Measurements from ENCODE around the gene RECQL5.

The RECQL5 gene

DNA sequence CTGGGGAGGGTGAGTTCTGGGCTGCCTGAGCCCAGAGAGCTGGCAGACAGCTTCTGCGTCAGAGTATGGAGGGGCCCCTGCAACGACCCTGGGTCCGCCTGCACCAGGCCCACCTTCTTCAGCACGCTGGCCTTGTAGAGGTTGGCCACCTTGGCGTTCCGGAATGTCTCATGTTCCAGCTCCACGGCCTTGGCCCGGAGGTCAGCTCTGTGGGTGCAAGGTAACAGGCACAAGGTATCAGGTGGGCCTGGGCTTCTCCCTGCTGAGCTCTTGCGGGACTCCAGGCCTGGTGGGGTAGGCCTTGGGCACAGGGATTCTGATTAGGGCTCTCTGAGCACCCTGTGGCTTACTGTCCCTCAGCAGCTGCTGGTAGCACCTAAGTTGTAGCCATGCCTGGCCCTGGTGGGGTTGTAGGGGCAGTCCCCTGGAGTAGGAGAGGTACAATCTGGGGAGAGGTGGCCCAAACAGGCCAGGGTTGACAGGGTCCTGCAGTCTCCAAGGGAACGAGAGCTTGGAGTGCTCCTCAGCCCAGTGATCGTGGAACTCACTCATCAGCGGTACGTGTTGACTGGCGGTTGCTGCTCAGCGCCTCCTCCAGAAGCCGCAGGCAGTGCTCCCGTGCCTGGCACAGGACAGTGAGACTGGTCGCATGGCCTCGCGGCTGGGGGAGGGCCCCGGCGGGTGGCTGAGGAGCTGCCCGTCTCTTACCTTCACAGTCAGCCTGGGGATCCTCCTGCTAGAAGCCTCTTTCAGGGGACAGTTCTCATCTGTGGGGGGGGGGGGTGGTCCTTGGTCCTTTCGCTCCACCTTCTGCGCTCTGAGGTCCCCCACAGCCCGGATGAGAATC lies 36.7 kb downstream of the RECQL5 start:
- Histone ChIP-seq H3K4me3 (ENCODE audit: low read length in 2 of 2) (no peak overlapping the region), H3K27me3 (ENCODE audit: control insufficient read depth in 2 of 2, insufficient read depth in 2 of 2, low read length in 2 of 2) (no peaks in the 10 kb centered on the region), H3K27ac (ENCODE audit: low read depth in 2 of 2, low read length in 2 of 2) (no peak overlapping the region), H3K9ac (ENCODE audit: low read depth in 1 of 2, low read length in 2 of 2) (no peak overlapping the region), H3K4me1 (ENCODE audit: control insufficient read depth in 2 of 2, insufficient read depth in 2 of 2, low read length in 2 of 2) (peaks cover 24 to 31% of the 10 kb centered on the region in 2 donors), H3K36me3 (ENCODE audit: control insufficient read depth in 2 of 2, insufficient read depth in 2 of 2, low read length in 2 of 2) (peaks cover 18 to 25% of the 10 kb centered on the region in 2 donors), H3K9me3 (ENCODE audit: control insufficient read depth in 2 of 2, low read length in 2 of 2) (no peaks in the 10 kb centered on the region)

DNA sequence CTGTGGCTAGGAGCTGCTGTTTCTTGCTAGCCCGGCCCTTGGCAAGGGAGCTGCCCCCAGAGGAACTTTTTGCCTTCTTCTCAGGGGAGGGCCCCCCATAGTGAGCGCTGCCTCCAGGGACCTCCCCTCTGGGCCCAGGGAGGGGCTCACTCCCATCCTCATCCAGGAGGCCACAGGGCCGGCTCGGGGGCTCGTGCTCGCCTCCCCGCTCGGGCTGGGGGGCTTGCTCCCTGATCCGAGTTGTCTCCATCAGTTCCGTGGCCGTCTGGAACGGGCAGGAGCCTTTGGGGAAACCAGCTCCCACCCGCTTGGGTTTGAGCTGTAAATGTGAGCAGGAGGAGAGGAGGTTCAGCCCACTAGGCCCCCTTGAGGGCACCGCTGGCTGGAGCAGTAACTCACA lies 37.8 kb downstream of the RECQL5 start:
- H3K4me3 ChIP-seq (ENCODE audit: low read length in 2 of 2) = no peak overlapping the region
- no peak overlapping the region for H3K9ac ChIP-seq (ENCODE audit: low read depth in 1 of 2, low read length in 2 of 2)
- no peak overlapping the region for H3K27ac ChIP-seq (ENCODE audit: low read depth in 2 of 2, low read length in 2 of 2)
- no peaks in the 10 kb centered on the region for H3K27me3 ChIP-seq (ENCODE audit: control insufficient read depth in 2 of 2, insufficient read depth in 2 of 2, low read length in 2 of 2)
- H3K9me3 ChIP-seq (ENCODE audit: control insufficient read depth in 2 of 2, low read length in 2 of 2) = no peaks in the 10 kb centered on the region
- peaks cover 28 to 32% of the 10 kb centered on the region in 2 donors for H3K36me3 ChIP-seq (ENCODE audit: control insufficient read depth in 2 of 2, insufficient read depth in 2 of 2, low read length in 2 of 2)
- H3K4me1 ChIP-seq (ENCODE audit: control insufficient read depth in 2 of 2, insufficient read depth in 2 of 2, low read length in 2 of 2) = peaks cover 17 to 19% of the 10 kb centered on the region in 2 donors

DNA sequence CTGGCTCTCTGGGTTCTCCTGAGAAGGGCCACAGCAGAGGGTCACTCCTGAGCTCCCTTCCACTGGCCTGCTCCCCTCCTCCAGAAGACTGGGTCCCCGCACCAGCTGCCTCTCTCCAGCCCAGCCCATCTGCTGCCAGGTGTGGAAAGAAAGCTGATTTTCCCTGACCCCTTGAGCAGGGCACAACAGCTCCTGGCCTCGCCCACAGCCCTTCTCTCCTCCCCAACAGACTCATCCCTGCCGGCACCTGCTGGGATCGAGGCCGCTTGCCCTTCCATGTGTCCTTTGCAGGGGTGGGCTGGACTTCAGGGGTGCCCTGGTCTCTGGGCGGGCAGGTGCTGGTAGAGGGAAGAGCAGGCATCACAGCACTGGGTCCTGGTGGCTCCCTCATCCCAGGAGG lies 38.5 kb downstream of the RECQL5 start:
- Histone ChIP-seq H3K9ac (ENCODE audit: low read depth in 1 of 2, low read length in 2 of 2) (no peak overlapping the region), H3K27me3 (ENCODE audit: control insufficient read depth in 2 of 2, insufficient read depth in 2 of 2, low read length in 2 of 2) (no peaks in the 10 kb centered on the region), H3K4me1 (ENCODE audit: control insufficient read depth in 2 of 2, insufficient read depth in 2 of 2, low read length in 2 of 2) (peaks cover 10 to 12% of the 10 kb centered on the region in 2 donors), H3K27ac (ENCODE audit: low read depth in 2 of 2, low read length in 2 of 2) (no peak overlapping the region), H3K36me3 (ENCODE audit: control insufficient read depth in 2 of 2, insufficient read depth in 2 of 2, low read length in 2 of 2) (peaks cover 28 to 32% of the 10 kb centered on the region in 2 donors), H3K9me3 (ENCODE audit: control insufficient read depth in 2 of 2, low read length in 2 of 2) (no peaks in the 10 kb centered on the region), H3K4me3 (ENCODE audit: low read length in 2 of 2) (no peak overlapping the region)

DNA sequence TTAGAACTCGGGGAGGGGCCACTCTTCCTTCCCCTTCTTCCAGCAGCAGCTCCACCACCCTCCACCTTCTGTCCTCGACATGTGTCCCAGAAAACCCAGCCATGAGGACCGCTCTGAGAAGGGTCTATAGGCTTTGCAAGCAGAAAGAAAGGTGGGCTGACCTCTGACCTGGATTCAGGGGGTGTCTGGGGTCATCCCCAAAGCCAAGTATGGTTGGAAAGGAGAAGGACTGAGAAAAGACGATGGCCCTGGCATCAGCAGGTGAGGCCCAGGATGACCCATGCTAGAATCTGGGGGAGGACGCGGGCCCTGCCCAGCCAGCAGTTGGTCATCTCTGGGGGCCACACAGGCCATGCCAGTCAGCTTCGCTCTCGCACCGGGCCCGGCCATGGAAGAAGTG lies 39.9 kb downstream of the RECQL5 start:
- Histone ChIP-seq H3K27me3 (ENCODE audit: control insufficient read depth in 2 of 2, insufficient read depth in 2 of 2, low read length in 2 of 2) (no peaks in the 10 kb centered on the region), H3K9ac (ENCODE audit: low read depth in 1 of 2, low read length in 2 of 2) (no peak overlapping the region), H3K36me3 (ENCODE audit: control insufficient read depth in 2 of 2, insufficient read depth in 2 of 2, low read length in 2 of 2) (peaks cover 32 to 35% of the 10 kb centered on the region in 2 donors)

DNA sequence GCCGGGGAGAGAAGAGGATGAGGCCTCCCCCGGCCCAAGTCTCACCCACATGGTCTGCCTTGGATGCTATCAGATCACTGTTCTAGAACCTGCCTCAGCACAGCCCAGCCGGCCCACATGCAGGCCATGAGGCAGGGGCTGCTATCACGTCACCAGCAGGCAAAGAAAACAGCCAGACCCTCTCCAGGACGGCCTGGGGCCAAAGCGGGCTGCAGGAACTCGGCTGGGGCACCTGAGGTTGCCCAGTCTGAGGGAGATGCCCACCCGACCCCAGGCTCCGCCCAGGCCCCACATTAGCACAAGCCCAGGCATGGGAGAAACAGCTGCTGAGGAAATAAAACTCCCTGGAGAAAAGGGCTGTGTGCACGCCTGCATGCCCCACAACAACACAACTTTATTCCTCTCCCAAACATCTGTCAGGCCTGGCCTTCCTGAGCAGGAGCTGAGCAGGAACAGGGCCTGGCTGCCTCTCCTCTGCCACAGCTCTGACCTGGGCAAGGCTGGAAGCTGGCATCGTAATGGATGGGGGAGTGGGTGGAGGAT lies 40.4 kb downstream of the RECQL5 start:
- peaks cover 31 to 40% of the 10 kb centered on the region in 2 donors for H3K36me3 ChIP-seq (ENCODE audit: control insufficient read depth in 2 of 2, insufficient read depth in 2 of 2, low read length in 2 of 2)
- H3K27me3 ChIP-seq (ENCODE audit: control insufficient read depth in 2 of 2, insufficient read depth in 2 of 2, low read length in 2 of 2) = no peaks in the 10 kb centered on the region
- no peaks in the 10 kb centered on the region for H3K4me1 ChIP-seq (ENCODE audit: control insufficient read depth in 2 of 2, insufficient read depth in 2 of 2, low read length in 2 of 2)
- no peak overlapping the region for H3K27ac ChIP-seq (ENCODE audit: low read depth in 2 of 2, low read length in 2 of 2)
- H3K9ac ChIP-seq (ENCODE audit: low read depth in 1 of 2, low read length in 2 of 2) = no peak overlapping the region
- H3K9me3 ChIP-seq (ENCODE audit: control insufficient read depth in 2 of 2, low read length in 2 of 2) = no peaks in the 10 kb centered on the region
- H3K4me3 ChIP-seq (ENCODE audit: low read length in 2 of 2) = no peak overlapping the region

More for the DNA sequence above, 39.9 kb downstream of the RECQL5 start:
- Histone ChIP-seq H3K27ac (ENCODE audit: low read depth in 2 of 2, low read length in 2 of 2) (no peak overlapping the region), H3K9me3 (ENCODE audit: control insufficient read depth in 2 of 2, low read length in 2 of 2) (no peaks in the 10 kb centered on the region), H3K4me3 (ENCODE audit: low read length in 2 of 2) (no peak overlapping the region), H3K4me1 (ENCODE audit: control insufficient read depth in 2 of 2, insufficient read depth in 2 of 2, low read length in 2 of 2) (peaks cover 0 to 3% of the 10 kb centered on the region in 2 donors)

DNA sequence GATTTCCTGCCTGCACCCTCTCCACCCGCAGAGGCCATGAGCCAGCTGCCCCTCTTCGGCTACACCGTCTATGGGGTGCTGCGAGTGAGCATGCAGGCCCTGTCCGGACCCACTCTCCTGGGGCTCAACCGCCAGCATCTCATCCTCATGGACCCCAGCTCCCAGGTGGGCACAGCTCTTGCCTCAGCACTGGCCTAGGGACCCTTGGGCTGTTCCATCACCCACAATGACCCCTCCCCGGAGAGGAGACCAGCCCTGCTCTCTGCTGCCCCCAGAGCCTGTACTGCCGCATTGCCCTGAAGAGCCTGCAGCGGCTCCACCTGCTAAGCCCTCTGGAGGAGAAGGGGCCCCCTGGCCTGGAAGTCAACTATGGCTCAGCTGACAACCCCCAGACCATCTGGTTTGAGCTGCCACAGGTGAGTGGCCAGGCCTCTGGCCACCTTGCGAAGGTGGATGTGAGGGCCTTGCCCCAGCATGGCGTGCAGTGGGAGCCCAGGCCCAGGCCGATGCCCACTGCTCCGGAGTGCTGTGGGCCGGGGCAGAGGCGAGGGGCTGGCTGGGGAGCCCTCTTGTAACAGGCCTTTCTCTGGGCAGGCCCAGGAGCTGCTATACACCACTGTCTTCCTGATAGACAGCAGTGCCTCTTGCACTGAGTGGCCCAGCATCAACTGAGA lies 41.0 kb downstream of the RECQL5 start:
- Histone ChIP-seq H3K4me3 (ENCODE audit: low read length in 2 of 2) (no peak overlapping the region), H3K9me3 (ENCODE audit: control insufficient read depth in 2 of 2, low read length in 2 of 2) (no peaks in the 10 kb centered on the region), H3K27ac (ENCODE audit: low read depth in 2 of 2, low read length in 2 of 2) (no peak overlapping the region), H3K27me3 (ENCODE audit: control insufficient read depth in 2 of 2, insufficient read depth in 2 of 2, low read length in 2 of 2) (no peaks in the 10 kb centered on the region), H3K4me1 (ENCODE audit: control insufficient read depth in 2 of 2, insufficient read depth in 2 of 2, low read length in 2 of 2) (no peaks in the 10 kb centered on the region), H3K9ac (ENCODE audit: low read depth in 1 of 2, low read length in 2 of 2) (no peak overlapping the region), H3K36me3 (ENCODE audit: control insufficient read depth in 2 of 2, insufficient read depth in 2 of 2, low read length in 2 of 2) (peaks cover 36 to 45% of the 10 kb centered on the region in 2 donors)

DNA sequence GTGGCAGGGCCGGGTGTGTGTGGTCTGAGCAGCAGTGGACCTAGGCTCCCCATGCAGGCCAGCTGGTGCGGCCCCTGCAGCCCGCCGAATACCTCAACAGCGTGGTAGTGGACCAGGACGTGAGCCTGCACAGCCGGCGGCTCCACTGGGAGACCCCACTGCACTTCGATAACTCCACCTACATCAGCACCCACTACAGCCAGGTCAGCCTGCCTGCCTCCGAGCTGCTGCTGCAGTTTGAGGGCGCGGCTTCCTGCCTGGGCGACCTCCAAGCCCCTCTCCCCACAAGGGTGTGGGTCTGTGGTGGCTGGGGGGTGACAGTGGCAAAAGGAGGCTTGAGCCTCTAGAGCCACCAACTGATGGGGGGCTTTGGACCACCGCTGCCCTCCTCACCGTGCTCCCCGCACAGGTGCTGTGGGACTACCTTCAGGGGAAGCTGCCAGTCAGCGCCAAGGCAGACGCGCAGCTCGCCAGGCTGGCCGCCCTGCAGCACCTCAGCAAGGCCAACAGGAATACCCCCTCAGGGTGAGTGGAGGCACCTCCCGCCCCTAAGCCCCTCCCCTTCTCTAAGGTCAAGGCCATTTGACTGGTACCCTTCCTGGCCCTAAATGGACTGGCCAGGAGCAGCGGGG lies 42.1 kb downstream of the RECQL5 start:
- Histone ChIP-seq H3K4me1 (ENCODE audit: control insufficient read depth in 2 of 2, insufficient read depth in 2 of 2, low read length in 2 of 2) (no peaks in the 10 kb centered on the region), H3K9me3 (ENCODE audit: control insufficient read depth in 2 of 2, low read length in 2 of 2) (no peaks in the 10 kb centered on the region), H3K9ac (ENCODE audit: low read depth in 1 of 2, low read length in 2 of 2) (no peak overlapping the region), H3K27me3 (ENCODE audit: control insufficient read depth in 2 of 2, insufficient read depth in 2 of 2, low read length in 2 of 2) (no peaks in the 10 kb centered on the region), H3K36me3 (ENCODE audit: control insufficient read depth in 2 of 2, insufficient read depth in 2 of 2, low read length in 2 of 2) (peaks cover 40 to 49% of the 10 kb centered on the region in 2 donors), H3K4me3 (ENCODE audit: low read length in 2 of 2) (no peak overlapping the region), H3K27ac (ENCODE audit: low read depth in 2 of 2, low read length in 2 of 2) (no peak overlapping the region)

DNA sequence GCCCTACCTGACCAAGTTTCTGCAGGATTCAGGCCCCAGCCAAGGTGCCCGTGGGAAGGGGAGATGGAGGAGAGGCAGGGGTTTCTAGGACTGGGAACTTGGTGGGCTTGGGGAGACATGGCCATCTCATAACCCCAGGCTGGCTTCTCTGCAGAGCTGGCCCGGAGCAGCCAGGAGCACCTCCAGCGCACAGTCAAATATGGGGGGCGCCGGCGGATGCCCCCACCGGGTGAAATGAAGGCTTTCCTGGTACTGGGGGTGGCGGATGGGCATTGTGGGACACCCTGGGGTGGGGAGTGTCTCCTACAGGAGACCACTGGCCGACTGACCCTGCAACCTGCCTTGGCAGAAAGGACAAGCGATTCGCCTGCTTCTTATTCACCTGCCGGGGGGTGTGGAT lies 42.9 kb downstream of the RECQL5 start:
- peaks cover 45 to 56% of the 10 kb centered on the region in 2 donors for H3K36me3 ChIP-seq (ENCODE audit: control insufficient read depth in 2 of 2, insufficient read depth in 2 of 2, low read length in 2 of 2)
- H3K9ac ChIP-seq (ENCODE audit: low read depth in 1 of 2, low read length in 2 of 2) = no peak overlapping the region

DNA sequence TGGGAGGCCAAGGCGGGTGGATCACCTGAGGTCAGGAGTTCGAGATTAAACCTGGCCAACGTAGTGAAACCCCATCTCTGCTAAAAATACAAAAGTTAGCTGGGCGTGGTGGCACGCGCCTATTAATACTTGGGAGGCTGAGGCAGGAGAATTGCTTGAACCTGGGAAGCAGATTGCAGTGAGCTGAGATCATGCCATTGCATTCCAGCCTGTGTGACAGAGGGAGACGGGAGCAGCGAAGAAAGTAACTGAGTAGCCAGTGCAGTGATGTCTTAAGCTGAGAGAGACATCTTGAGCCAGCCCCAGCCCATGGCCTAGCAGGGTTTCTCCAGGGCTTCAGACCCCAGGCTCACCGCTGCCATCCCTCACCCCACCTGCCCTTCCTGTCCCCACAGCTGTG lies 43.6 kb downstream of the RECQL5 start:
- H3K9me3 ChIP-seq (ENCODE audit: control insufficient read depth in 2 of 2, low read length in 2 of 2) = no peaks in the 10 kb centered on the region
- H3K4me3 ChIP-seq (ENCODE audit: low read length in 2 of 2) = no peak overlapping the region
- H3K36me3 ChIP-seq (ENCODE audit: control insufficient read depth in 2 of 2, insufficient read depth in 2 of 2, low read length in 2 of 2) = peaks cover 48 to 62% of the 10 kb centered on the region in 2 donors
- no peaks in the 10 kb centered on the region for H3K27me3 ChIP-seq (ENCODE audit: control insufficient read depth in 2 of 2, insufficient read depth in 2 of 2, low read length in 2 of 2)
- no peak overlapping the region for H3K9ac ChIP-seq (ENCODE audit: low read depth in 1 of 2, low read length in 2 of 2)
- no peak overlapping the region for H3K27ac ChIP-seq (ENCODE audit: low read depth in 2 of 2, low read length in 2 of 2)
- H3K4me1 ChIP-seq (ENCODE audit: control insufficient read depth in 2 of 2, insufficient read depth in 2 of 2, low read length in 2 of 2) = peaks cover 0 to 3% of the 10 kb centered on the region in 2 donors

More for the DNA sequence above, 42.9 kb downstream of the RECQL5 start:
- Histone ChIP-seq H3K27me3 (ENCODE audit: control insufficient read depth in 2 of 2, insufficient read depth in 2 of 2, low read length in 2 of 2) (no peaks in the 10 kb centered on the region), H3K4me1 (ENCODE audit: control insufficient read depth in 2 of 2, insufficient read depth in 2 of 2, low read length in 2 of 2) (no peaks in the 10 kb centered on the region), H3K27ac (ENCODE audit: low read depth in 2 of 2, low read length in 2 of 2) (no peak overlapping the region), H3K9me3 (ENCODE audit: control insufficient read depth in 2 of 2, low read length in 2 of 2) (no peaks in the 10 kb centered on the region), H3K4me3 (ENCODE audit: low read length in 2 of 2) (no peak overlapping the region)

Measured in mucosa of rectum (tissue), 2 donors.